SK-N-SH (cell line): ENCODE results near the gene SV2C. TPM values are rescaled to one million over a fixed set of nuclear protein-coding genes. Genes with fewer than 3 reads are reported as not detected.

Experiments
- CTCF ChIA-PET: fragments of 300-600, 350-600 bp; formaldehyde crosslinking; extraction: SDS; loops from one replicate; lab custom pipeline; 2021; lab: Yijun Ruan, JAX
- POLR2A ChIA-PET: fragments of 350-600 bp; sonication (Branson Sonifier 250); formaldehyde crosslinking; extraction: SDS; loops from one replicate; lab custom pipeline; 2020; ENCODE audit warnings: antibody characterized with exemption, inconsistent platforms; lab: Yijun Ruan, JAX
- DNase-seq: peaks from one replicate; pipeline ENCODE4 v3.0.0; 2012
- H2AFZ ChIP-seq: fragments of 200-600 bp; sonication (generic); 2 replicates; pipeline ENCODE4 v1.8.1; 2016; ENCODE audit warnings: antibody characterized with exemption, mild to moderate bottlenecking, low read depth
- H3F3A ChIP-seq: fragments of 200-600 bp; sonication (generic); replicated peaks from 2 replicates; pipeline ENCODE3; 2016; ENCODE audit warnings: antibody characterized with exemption, mild to moderate bottlenecking; ENCODE audit not compliant: insufficient read depth
- H3K27ac ChIP-seq, 2 experiments: fragments of 200-500 bp in 1 of 2; fragments of 200-600 bp in 1 of 2; sonication (Bioruptor generic) in 1 of 2; sonication (generic), shearing (Covaris generic) in 1 of 2; 2 replicates each; pipeline versions ENCODE4 v1.5.1 to v1.6.1; 2014 to 2016; ENCODE audit warnings: low read depth in 2 of 2, inconsistent platforms in 1 of 2, low read length in 1 of 2, mild to moderate bottlenecking in 1 of 2, mixed read lengths in 1 of 2
- H3K27me3 ChIP-seq: fragments of 200-600 bp; sonication (generic), shearing (Covaris generic); 2 replicates; pipeline ENCODE4 v1.6.1; 2016; ENCODE audit warnings: mixed run types; ENCODE audit not compliant: insufficient read depth
- H3K36me3 ChIP-seq, 2 experiments: fragments of 200-500 bp in 1 of 2; fragments of 200-600 bp in 1 of 2; sonication (Bioruptor generic) in 1 of 2; sonication (generic) in 1 of 2; replicated peaks in 1 of 2; 2 replicates each; pipeline versions ENCODE3 to v1.5.1; 2014 to 2016; ENCODE audit warnings: low read length in 1 of 2, mild to moderate bottlenecking in 1 of 2; ENCODE audit not compliant: insufficient read depth in 2 of 2, control insufficient read depth in 1 of 2
- H3K4me1 ChIP-seq, 2 experiments: fragments of 200-500 bp in 1 of 2; fragments of 200-600 bp in 1 of 2; sonication (Bioruptor generic) in 1 of 2; sonication (generic), shearing (Covaris generic) in 1 of 2; 2 replicates each; pipeline versions ENCODE4 v1.5.1 to v1.6.1; 2014 to 2016; ENCODE audit warnings: low read depth in 1 of 2, low read length in 1 of 2, mixed run types in 1 of 2; ENCODE audit not compliant: insufficient read depth in 2 of 2, control insufficient read depth in 1 of 2
- H3K4me2 ChIP-seq: fragments of 200-600 bp; sonication (generic), shearing (Covaris generic); 2 replicates; pipeline ENCODE4 v1.6.1; 2017; ENCODE audit warnings: mixed run types
- H3K4me3 ChIP-seq, 2 experiments: fragments of 200-500 bp in 1 of 2; fragments of 200-600 bp in 1 of 2; sonication (Bioruptor generic) in 1 of 2; sonication (generic), shearing (Covaris generic) in 1 of 2; 2 replicates each; pipeline versions ENCODE4 v1.5.1 to v1.8.1; 2014 to 2016; ENCODE audit warnings: low read depth in 2 of 2, inconsistent platforms in 1 of 2, low read length in 1 of 2, mild to moderate bottlenecking in 1 of 2, mixed read lengths in 1 of 2, moderate library complexity in 1 of 2
- H3K79me2 ChIP-seq: fragments of 200-600 bp; sonication (generic); 2 replicates; pipeline ENCODE4 v1.8.1; 2017; ENCODE audit warnings: mild to moderate bottlenecking; ENCODE audit not compliant: insufficient read depth
- H3K9ac ChIP-seq: fragments of 200-600 bp; sonication (generic); 2 replicates; pipeline ENCODE4 v1.6.1; 2017; ENCODE audit warnings: mixed run types
- H3K9me2 ChIP-seq: fragments of 200-600 bp; sonication (generic); 2 replicates; pipeline ENCODE4 v1.6.1; 2017; ENCODE audit warnings: mixed run types
- H3K9me3 ChIP-seq: fragments of 200-600 bp; sonication (generic); 2 replicates; pipeline ENCODE4 v1.6.1; 2017; ENCODE audit warnings: mixed run types, mild to moderate bottlenecking, moderate library complexity
- H4K20me1 ChIP-seq: fragments of 200-600 bp; sonication (generic); 2 replicates; pipeline ENCODE4 v1.6.1; 2017; ENCODE audit warnings: mild to moderate bottlenecking, mixed run types; ENCODE audit not compliant: insufficient read depth
- ELF1 ChIP-seq: IDR thresholded peaks from 2 replicates; pipeline ENCODE4 v1.4.0; 2012
- EZH2phosphoT487 ChIP-seq: fragments of 200-600 bp; sonication (generic); IDR thresholded peaks from 2 replicates; pipeline ENCODE4 v1.6.1; 2017; ENCODE audit warnings: low read depth, mixed run types, mild to moderate bottlenecking, antibody characterized with exemption, moderate library complexity, borderline replicate concordance
- FOXJ3 ChIP-seq: sonication (generic); formaldehyde crosslinking; IDR thresholded peaks from 2 replicates; pipeline ENCODE4 v1.5.1; 2020; ENCODE audit warnings: mild to moderate bottlenecking, missing genetic modification reagents
- GABPA ChIP-seq: IDR thresholded peaks from 2 replicates; pipeline ENCODE4 v1.4.0; 2012; ENCODE audit warnings: low read depth, mild to moderate bottlenecking
- GATA2 ChIP-seq: sonication (generic); formaldehyde crosslinking; IDR thresholded peaks from 2 replicates; pipeline ENCODE4 v1.5.0; 2020; ENCODE audit warnings: mild to moderate bottlenecking, missing genetic modification reagents
- JUND ChIP-seq: IDR thresholded peaks from 2 replicates; pipeline ENCODE4 v1.4.0; 2012
- MAX ChIP-seq: IDR thresholded peaks from 2 replicates; pipeline ENCODE4 v1.4.0; 2012; ENCODE audit warnings: low read depth
- NFIC ChIP-seq: IDR thresholded peaks from 2 replicates; pipeline ENCODE4 v1.4.0; 2012; ENCODE audit warnings: borderline replicate concordance
- NRF1 ChIP-seq: IDR thresholded peaks from 2 replicates; pipeline ENCODE4 v1.6.1; 2012; ENCODE audit warnings: low read depth, mild to moderate bottlenecking, low read length
- PBX3 ChIP-seq: IDR thresholded peaks from 2 replicates; pipeline ENCODE4; 2012
- POLR2AphosphoS5 ChIP-seq: IDR thresholded peaks from 2 replicates; pipeline ENCODE4 v1.6.1; 2012; ENCODE audit warnings: low read depth, low read length
- RAD21 ChIP-seq: IDR thresholded peaks from 2 replicates; pipeline ENCODE4 v1.6.1; 2012; ENCODE audit warnings: mild to moderate bottlenecking, low read length
- RCOR1 ChIP-seq: fragments of 150-350 bp; IDR thresholded peaks from 2 replicates; pipeline ENCODE4 v1.6.1; 2017; ENCODE audit warnings: antibody characterized with exemption, low read length
- RFX5 ChIP-seq: IDR thresholded peaks from 2 replicates; pipeline ENCODE4 v1.6.1; 2012; ENCODE audit warnings: mild to moderate bottlenecking, improper control_type of control experiment, low read length
- SIN3A ChIP-seq: IDR thresholded peaks from 2 replicates; pipeline ENCODE4 v1.6.1; 2012; ENCODE audit warnings: low read depth, mild to moderate bottlenecking, low read length, moderate library complexity, borderline replicate concordance
- SMC3 ChIP-seq: IDR thresholded peaks from 2 replicates; pipeline ENCODE4 v1.6.1; 2012; ENCODE audit warnings: low read depth, low read length, improper control_type of control experiment
- TAF1 ChIP-seq: IDR thresholded peaks from 2 replicates; pipeline ENCODE4 v1.6.1; 2012; ENCODE audit warnings: low read depth, mild to moderate bottlenecking, low read length, moderate library complexity, borderline replicate concordance
- TCF12 ChIP-seq: IDR thresholded peaks from 2 replicates; pipeline ENCODE4 v1.4.0; 2012
- USF1 ChIP-seq: IDR thresholded peaks from 2 replicates; pipeline ENCODE4 v1.4.0; 2012; ENCODE audit warnings: low read depth, borderline replicate concordance
- USF2 ChIP-seq: fragments of 150-350 bp; IDR thresholded peaks from 2 replicates; pipeline ENCODE4 v1.6.1; 2017; ENCODE audit warnings: antibody characterized with exemption, low read length, low read depth, borderline replicate concordance
- YY1 ChIP-seq: IDR thresholded peaks from 2 replicates; pipeline ENCODE4 v1.4.0; 2012; ENCODE audit warnings: low read depth, mild to moderate bottlenecking
- ZBTB33 ChIP-seq: IDR thresholded peaks from 2 replicates; pipeline ENCODE4 v1.4.0; 2012; ENCODE audit warnings: low read depth, borderline replicate concordance
- WGBS: methylation state at CpG from one replicate; pipeline ENCODE4 v1.1.6; 2017; ENCODE audit warnings: low lambda C conversion rate; 5-methylcytosine and 5-hydroxymethylcytosine counted together
- polyA plus RNA-seq, 3 experiments: library from polyadenylated mRNA; depleted of rRNA; stranded (reverse); fragments of >200 nt; gene quantifications; 2 replicates each; pipeline ENCODE4 v1.2.3, GENCODE V29; 2012

Gene SV2C
- polyA plus RNA-seq, 1 of the 3 experiments (the other 2 are of a cell fraction): 0.05 TPM

GRCh38 chr5:76091351-76091750 is 8.2 kb downstream of the SV2C start:
- Histone ChIP-seq H3K4me3 (no peak overlapping the region), H4K20me1 (no peaks in the 10 kb centered on the region), H3K79me2 (no peaks in the 10 kb centered on the region), H3K36me3 (no peaks in the 10 kb centered on the region), H3K27me3 (no peaks in the 10 kb centered on the region), H3F3A (no peaks in the 10 kb centered on the region), H3K27ac (no peak overlapping the region), H3K9me2 (no peaks in the 10 kb centered on the region), H3K9me3 (no peaks in the 10 kb centered on the region), H2AFZ (no peak overlapping the region)
- DNase-seq: no peak
- 6% methylated on average over 1 of the region's 1 CpG for WGBS
- POLR2A ChIA-PET: no interaction called here
- TF ChIP-seq GABPA (no peak), USF1 (no peak), NRF1 (no peak), ELF1 (no peak), ZBTB33 (no peak), RCOR1 (no peak), RFX5 (no peak), RAD21 (no peak), JUND (no peak), MAX (no peak), TAF1 (no peak), YY1 (no peak), SIN3A (no peak), PBX3 (no peak), GATA2 (no peak)
- TF ChIP-seq, all 33 proteins: peak for 0
- Histone ChIP-seq H3K4me1 (peaks cover 0 to 4% of the 10 kb centered on the region in 2 experiments; a peak in 2 of 4 replicates), H3K9ac (no peak overlapping the region), H3K4me2 (no peak overlapping the region)
- CTCF ChIA-PET: interaction anchor here (0.6 to 1.4 kb wide), 4 partner anchors 12 to 165 kb away, joined by 3 to 7 read pairs (median 4); no protein-coding TSS in a partner anchor

- POLR2A ChIA-PET: no interaction called here
- CTCF ChIA-PET: interaction anchor here (1.0 to 1.1 kb wide), 2 partner anchors 9 to 10 kb away, joined by 3 read pairs; no protein-coding TSS in a partner anchor
- no peaks in the 10 kb centered on the region for H3F3A ChIP-seq
- TF ChIP-seq GABPA (no peak), NRF1 (no peak), POLR2AphosphoS5 (no peak), RAD21 (no peak), ELF1 (no peak), PBX3 (no peak), MAX (no peak), GATA2 (no peak), TCF12 (no peak), EZH2phosphoT487 (no peak), NFIC (no peak), SMC3 (no peak), FOXJ3 (CRISPR knock-in tag) (no peak), USF2 (no peak)
Measured at GRCh38 chr5:76099286-76099702, 16.1 kb downstream of the SV2C start.

More at GRCh38 chr5:76099286-76099702, 16.1 kb downstream of the SV2C start:
- H3K27me3 ChIP-seq: no peaks in the 10 kb centered on the region
- H3K79me2 ChIP-seq: no peaks in the 10 kb centered on the region
- no peaks in the 10 kb centered on the region for H3K9me3 ChIP-seq
- no peak for DNase-seq
- no peaks in the 10 kb centered on the region for H3K9me2 ChIP-seq
- H4K20me1 ChIP-seq: no peaks in the 10 kb centered on the region
- no peaks in the 10 kb centered on the region for H3K36me3 ChIP-seq
- 30% methylated on average over 2 of the region's 2 CpGs for WGBS
- no peak overlapping the region for H2AFZ ChIP-seq
- no peaks in the 10 kb centered on the region; a peak in 2 of 4 replicates for H3K4me1 ChIP-seq
- H3K27ac ChIP-seq: no peak overlapping the region
- H3K9ac ChIP-seq: no peak overlapping the region
- H3K4me2 ChIP-seq: no peak overlapping the region
- H3K4me3 ChIP-seq: no peak overlapping the region
